ENCODE data around the gene RCN1. TPM values are rescaled to one million over a fixed set of nuclear protein-coding genes. Genes with fewer than 3 reads are reported as not detected.

Gene RCN1
- total and polyA plus RNA-seq, 9 of the 15 experiments (the other 6 are each of a cell fraction or from before 2014, with no cell fraction given): 2.1 to 8.7 (median 7.2) TPM

DNA sequence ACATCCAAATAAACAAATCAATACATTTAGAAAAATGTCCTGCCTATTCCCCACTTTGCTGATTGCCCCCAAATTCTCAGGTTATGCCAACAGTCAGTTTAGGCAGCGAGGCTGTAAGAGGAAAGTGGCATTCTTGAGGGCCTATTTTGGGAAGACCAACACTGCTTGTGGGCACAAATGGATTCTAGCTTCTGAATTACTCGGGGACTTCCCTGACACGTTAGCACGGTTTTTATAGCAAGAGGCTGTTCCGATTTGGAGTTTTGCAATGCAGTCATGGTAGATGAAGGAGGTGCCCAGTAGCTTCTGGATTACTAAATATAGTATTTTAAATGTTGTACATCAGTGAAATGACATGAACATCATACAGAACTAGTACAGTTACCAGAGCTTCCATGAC lies 13.1 kb downstream of the RCN1 start (continued):
- TF ChIP-seq, protein P1, sequence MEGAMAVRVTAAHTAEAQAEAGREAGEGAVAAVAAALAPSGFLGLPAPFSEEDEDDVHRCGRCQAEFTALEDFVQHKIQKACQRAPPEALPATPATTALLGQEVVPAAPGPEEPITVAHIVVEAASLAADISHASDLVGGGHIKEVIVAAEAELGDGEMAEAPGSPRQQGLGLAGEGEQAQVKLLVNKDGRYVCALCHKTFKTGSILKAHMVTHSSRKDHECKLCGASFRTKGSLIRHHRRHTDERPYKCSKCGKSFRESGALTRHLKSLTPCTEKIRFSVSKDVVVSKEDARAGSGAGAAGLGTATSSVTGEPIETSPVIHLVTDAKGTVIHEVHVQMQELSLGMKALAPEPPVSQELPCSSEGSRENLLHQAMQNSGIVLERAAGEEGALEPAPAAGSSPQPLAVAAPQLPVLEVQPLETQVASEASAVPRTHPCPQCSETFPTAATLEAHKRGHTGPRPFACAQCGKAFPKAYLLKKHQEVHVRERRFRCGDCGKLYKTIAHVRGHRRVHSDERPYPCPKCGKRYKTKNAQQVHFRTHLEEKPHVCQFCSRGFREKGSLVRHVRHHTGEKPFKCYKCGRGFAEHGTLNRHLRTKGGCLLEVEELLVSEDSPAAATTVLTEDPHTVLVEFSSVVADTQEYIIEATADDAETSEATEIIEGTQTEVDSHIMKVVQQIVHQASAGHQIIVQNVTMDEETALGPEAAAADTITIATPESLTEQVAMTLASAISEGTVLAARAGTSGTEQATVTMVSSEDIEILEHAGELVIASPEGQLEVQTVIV (CRISPR knock-in tag; IDR thresholded peaks at IDR 0.05; ENCODE audit: borderline replicate concordance): no peak
- TF ChIP-seq SMARCA4 (IDR thresholded peaks at IDR 0.05) (no peak), ETS1 (conservative IDR thresholded peaks at IDR 0.05; ENCODE audit: control insufficient read depth, low read depth, low read length) (no peak)

DNA sequence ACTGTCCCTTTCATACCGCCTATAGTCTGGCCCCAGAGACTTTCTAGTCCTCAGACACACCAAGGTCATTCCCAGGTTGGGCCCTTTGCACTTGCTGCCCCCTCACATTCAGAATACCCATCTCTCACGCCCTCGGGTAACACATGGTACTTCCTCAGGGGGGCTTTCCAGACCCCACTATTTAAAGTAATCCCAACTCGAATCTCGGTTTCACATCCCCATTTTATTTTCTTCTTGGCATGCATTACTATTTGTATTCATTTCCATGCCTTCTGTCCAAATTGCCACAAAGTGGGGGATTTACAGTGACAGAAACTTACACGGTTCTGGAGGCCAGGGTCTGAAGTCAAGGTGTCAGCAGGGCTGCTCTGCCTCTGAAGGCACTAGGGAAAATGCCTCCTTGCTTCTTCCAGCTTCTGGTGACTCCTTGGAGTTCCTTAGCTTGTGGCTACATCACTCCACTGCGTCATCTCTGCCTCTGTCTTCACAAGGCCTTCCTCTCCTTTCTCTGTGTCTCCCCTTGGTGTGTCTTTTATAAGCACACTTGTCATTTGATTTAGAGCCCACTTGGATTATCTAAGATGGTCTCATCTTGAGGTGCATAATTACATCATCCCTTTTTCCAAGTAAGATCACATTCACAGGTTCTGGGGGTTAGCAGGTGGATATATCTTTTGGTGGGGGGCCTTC lies 15.1 kb downstream of the RCN1 start:
- POLR2A ChIA-PET: interaction anchor here (0.9 to 1.4 kb wide), 2 partner anchors 10 to 69 kb away, joined by 3 read pairs; no protein-coding TSS in a partner anchor
- Histone ChIP-seq H3K27ac (ENCODE audit: extremely low read depth, low read depth, low read length) (no peak overlapping the region), H4K20me1 (replicated peaks; ENCODE audit: control insufficient read depth, insufficient read depth, low read length) (no peaks in the 10 kb centered on the region; the same call in 1 of the 2 replicates), H3K9me3 (replicated peaks; ENCODE audit: control insufficient read depth, insufficient read depth, low read depth, low read length) (no peaks in the 10 kb centered on the region), H3K27me3 (ENCODE audit: control insufficient read depth in 2 of 2, insufficient read depth in 2 of 2, low read length in 2 of 2) (peaks cover 0 to 5% of the 10 kb centered on the region in 2 experiments; a peak in 1 of 5 replicates), H3K4me1 (replicated peaks in 1 of 2; ENCODE audit: control insufficient read depth in 2 of 2, insufficient read depth in 2 of 2, low read length in 2 of 2) (no peaks in the 10 kb centered on the region), H2AFZ (ENCODE audit: low read depth, low read length) (no peak overlapping the region), H3K79me2 (ENCODE audit: control insufficient read depth, insufficient read depth, low read length) (no peaks in the 10 kb centered on the region), H3K9me1 (ENCODE audit: control insufficient read depth, insufficient read depth, low read length) (no peaks in the 10 kb centered on the region), H3K4me3 (no peak overlapping the region), H3K9ac (ENCODE audit: insufficient read depth in 1 of 2, low read depth in 2 of 2, low read length in 2 of 2) (no peak overlapping the region), H3K4me2 (ENCODE audit: insufficient read depth, low read length) (no peak overlapping the region), H3K36me3 (ENCODE audit: control insufficient read depth, insufficient read depth, low read length) (no peaks in the 10 kb centered on the region)
- FAIRE-seq: no peak
- WGBS (ENCODE audit: insufficient coverage, low coverage, missing lambda C conversion rate): 15% methylated on average over 7 of the region's 7 CpGs
- no peak for TF ChIP-seq RB1 (IDR thresholded peaks at IDR 0.05; ENCODE audit: low read depth)
- TF ChIP-seq RHOXF2B (CRISPR knock-in tag; conservative IDR thresholded peaks at IDR 0.05): no peak
- no peak for TF ChIP-seq NR1H2 (CRISPR knock-in tag; IDR thresholded peaks at IDR 0.05)
- TF ChIP-seq OTX1 (CRISPR knock-in tag; IDR thresholded peaks at IDR 0.05): no peak
- TF ChIP-seq STAT5A (IDR thresholded peaks at IDR 0.05; ENCODE audit: borderline replicate concordance, low read length): no peak
- TF ChIP-seq ZNF232 (CRISPR knock-in tag; IDR thresholded peaks at IDR 0.05): no peak
- TF ChIP-seq ZNF134 (CRISPR knock-in tag; conservative IDR thresholded peaks at IDR 0.05): no peak
- no peak for TF ChIP-seq BRCA1 (IDR thresholded peaks at IDR 0.05)
- no peak for TF ChIP-seq BRCA1 (CRISPR knock-in tag; IDR thresholded peaks at IDR 0.05)
- no peak for TF ChIP-seq BRF1 (IDR thresholded peaks at IDR 0.05; ENCODE audit: borderline replicate concordance, extremely low read depth, insufficient read length)
- TF ChIP-seq NFE2 (IDR thresholded peaks at IDR 0.05; ENCODE audit: low read depth): no peak
- ATAC-seq: no peak
- CTCF ChIA-PET (ENCODE audit: low intra/inter-chr PET ratio): no interaction called here
- intact Hi-C loops (cut with micrococcal nuclease): no loop called here
- no TSS peak for BruUV-seq (replicated peaks)
- DNase-seq (ENCODE audit: extremely low read depth in 1 of 4, low spot score in 3 of 4): no peak
- in situ Hi-C loops (cut with MboI): no loop called here
